Type B pancreatic cell (in vitro differentiated cells): Measurements from ENCODE around the gene MYBPC2. TPM values are rescaled to one million over a fixed set of nuclear protein-coding genes. Genes with fewer than 3 reads are reported as not detected.

ENCODE experiments used
- DNase-seq: peaks from one replicate; pipeline ENCODE4 v3.0.0; 2021; ENCODE audit warnings: mixed read lengths; ENCODE audit not compliant: unreplicated experiment; ENCODE audit errors: extremely low spot score
- H3K27ac Mint-ChIP-seq: 2 replicates; pipeline ENCODE4 v1.8.0; 2021; ENCODE audit warnings: mild to moderate bottlenecking, mixed read lengths
- H3K27me3 Mint-ChIP-seq: 2 replicates; pipeline ENCODE4 v1.8.0; 2021; ENCODE audit warnings: mixed read lengths
- H3K36me3 Mint-ChIP-seq: 2 replicates; pipeline ENCODE4 v1.8.0; 2021; ENCODE audit warnings: mixed read lengths
- H3K4me1 Mint-ChIP-seq: one replicate; pipeline ENCODE4 v1.8.0; 2021; ENCODE audit warnings: mixed read lengths; ENCODE audit not compliant: unreplicated experiment
- H3K4me3 Mint-ChIP-seq: 2 replicates; pipeline ENCODE4 v1.8.0; 2021; ENCODE audit warnings: mild to moderate bottlenecking, mixed read lengths
- H3K9me3 Mint-ChIP-seq: 2 replicates; pipeline ENCODE4 v1.8.0; 2021; ENCODE audit warnings: mixed read lengths
- total RNA-seq: library from RNA; stranded (reverse); gene quantifications from 2 replicates; pipeline ENCODE4 v1.2.1, GENCODE V29; 2021; ENCODE audit warnings: low replicate concordance
- TF ChIP-seq, protein P1 (sequence below): fragments of 200-600 bp; sonication (generic); conservative IDR thresholded peaks from 2 replicates; pipeline ENCODE4 v1.5.0; 2021; ENCODE audit warnings: antibody characterized with exemption, mild to moderate bottlenecking

The MYBPC2 gene
- total RNA-seq, 1 donor from 2014 or later = 0.12 TPM

DNA sequence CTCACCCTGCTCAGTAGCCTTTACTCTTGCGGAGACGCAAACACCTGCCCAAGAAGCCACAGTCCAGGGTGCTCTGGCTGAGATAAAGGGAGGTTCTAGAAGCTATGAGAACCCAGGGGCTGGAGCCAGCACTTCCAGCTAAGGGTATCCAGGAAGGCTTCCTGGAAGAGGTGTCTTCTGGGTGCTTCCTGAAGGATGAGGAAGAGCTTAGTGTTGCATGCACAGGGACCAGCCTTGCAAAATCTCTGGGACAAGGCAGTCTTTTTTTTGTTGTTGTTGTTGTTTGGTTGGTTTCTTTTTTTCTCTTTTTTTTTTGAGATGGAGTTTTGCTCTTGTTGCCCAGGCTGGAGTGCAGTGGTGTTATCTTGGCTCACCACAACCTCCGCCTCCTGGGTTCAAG, 20.6 kb downstream of the MYBPC2 start:
- Mint-ChIP-seq H3K4me1 (no peaks in the 10 kb centered on the region), H3K27ac (no peak overlapping the region), H3K27me3 (peaks cover 10% of the 10 kb centered on the region), H3K9me3 (no peaks in the 10 kb centered on the region), H3K4me3 (no peak overlapping the region), H3K36me3 (no peaks in the 10 kb centered on the region)
- TF ChIP-seq, protein P1, sequence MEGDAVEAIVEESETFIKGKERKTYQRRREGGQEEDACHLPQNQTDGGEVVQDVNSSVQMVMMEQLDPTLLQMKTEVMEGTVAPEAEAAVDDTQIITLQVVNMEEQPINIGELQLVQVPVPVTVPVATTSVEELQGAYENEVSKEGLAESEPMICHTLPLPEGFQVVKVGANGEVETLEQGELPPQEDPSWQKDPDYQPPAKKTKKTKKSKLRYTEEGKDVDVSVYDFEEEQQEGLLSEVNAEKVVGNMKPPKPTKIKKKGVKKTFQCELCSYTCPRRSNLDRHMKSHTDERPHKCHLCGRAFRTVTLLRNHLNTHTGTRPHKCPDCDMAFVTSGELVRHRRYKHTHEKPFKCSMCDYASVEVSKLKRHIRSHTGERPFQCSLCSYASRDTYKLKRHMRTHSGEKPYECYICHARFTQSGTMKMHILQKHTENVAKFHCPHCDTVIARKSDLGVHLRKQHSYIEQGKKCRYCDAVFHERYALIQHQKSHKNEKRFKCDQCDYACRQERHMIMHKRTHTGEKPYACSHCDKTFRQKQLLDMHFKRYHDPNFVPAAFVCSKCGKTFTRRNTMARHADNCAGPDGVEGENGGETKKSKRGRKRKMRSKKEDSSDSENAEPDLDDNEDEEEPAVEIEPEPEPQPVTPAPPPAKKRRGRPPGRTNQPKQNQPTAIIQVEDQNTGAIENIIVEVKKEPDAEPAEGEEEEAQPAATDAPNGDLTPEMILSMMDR = no peak
- no peak for DNase-seq

DNA sequence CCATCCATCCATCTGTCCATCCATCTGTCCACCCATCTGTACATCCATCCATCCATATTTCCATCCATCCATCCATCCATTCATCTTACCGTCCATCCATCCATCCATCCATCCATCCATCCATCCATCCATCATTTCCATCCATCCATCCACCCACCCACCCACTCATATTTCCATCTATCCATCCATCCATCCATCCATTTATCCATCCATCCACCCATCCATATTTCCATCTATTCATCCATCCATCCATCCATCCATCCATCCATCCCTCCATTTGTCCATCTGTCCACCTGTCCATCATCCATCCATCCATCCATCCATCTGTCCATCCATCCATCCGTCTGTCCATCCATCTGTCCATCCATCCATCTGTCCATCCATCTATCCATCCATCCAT, 23.3 kb downstream of the MYBPC2 start:
- Mint-ChIP-seq H3K9me3 (no peaks in the 10 kb centered on the region), H3K27ac (no peak overlapping the region)
- no peak for DNase-seq

DNA sequence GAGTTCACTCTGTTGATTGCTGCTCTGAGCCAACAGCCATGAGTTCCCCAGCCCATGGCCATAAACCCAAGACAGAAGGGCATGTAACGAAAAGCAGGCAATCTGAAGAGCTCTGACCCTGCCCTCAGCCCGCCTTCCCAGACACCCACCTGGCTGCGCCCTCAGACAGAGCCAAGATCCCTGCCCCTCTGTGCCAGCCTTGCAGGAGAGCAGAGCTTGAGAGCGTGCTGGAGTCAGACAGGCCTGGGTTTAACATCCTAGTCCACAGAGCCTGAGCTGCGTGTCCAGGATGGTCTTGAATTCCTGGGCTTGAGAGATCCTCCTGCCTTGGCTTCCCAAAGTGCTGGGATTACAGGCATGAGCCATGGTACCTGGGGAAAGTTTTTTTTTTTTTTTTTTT, 24.6 kb downstream of the MYBPC2 start:
- no peak overlapping the region for H3K27ac Mint-ChIP-seq
- TF ChIP-seq, protein P1 = no peak
- H3K4me1 Mint-ChIP-seq = peaks cover 5% of the 10 kb centered on the region
- no peaks in the 10 kb centered on the region for H3K36me3 Mint-ChIP-seq
- no peak for DNase-seq
- H3K9me3 Mint-ChIP-seq = no peaks in the 10 kb centered on the region
- peaks cover 7% of the 10 kb centered on the region for H3K27me3 Mint-ChIP-seq
- H3K4me3 Mint-ChIP-seq = no peak overlapping the region

More for the DNA sequence above, 23.3 kb downstream of the MYBPC2 start:
- no peak overlapping the region for H3K4me3 Mint-ChIP-seq
- TF ChIP-seq, protein P1 = no peak
- no peaks in the 10 kb centered on the region for H3K36me3 Mint-ChIP-seq
- H3K27me3 Mint-ChIP-seq = peaks cover 10% of the 10 kb centered on the region
- no peaks in the 10 kb centered on the region for H3K4me1 Mint-ChIP-seq

DNA sequence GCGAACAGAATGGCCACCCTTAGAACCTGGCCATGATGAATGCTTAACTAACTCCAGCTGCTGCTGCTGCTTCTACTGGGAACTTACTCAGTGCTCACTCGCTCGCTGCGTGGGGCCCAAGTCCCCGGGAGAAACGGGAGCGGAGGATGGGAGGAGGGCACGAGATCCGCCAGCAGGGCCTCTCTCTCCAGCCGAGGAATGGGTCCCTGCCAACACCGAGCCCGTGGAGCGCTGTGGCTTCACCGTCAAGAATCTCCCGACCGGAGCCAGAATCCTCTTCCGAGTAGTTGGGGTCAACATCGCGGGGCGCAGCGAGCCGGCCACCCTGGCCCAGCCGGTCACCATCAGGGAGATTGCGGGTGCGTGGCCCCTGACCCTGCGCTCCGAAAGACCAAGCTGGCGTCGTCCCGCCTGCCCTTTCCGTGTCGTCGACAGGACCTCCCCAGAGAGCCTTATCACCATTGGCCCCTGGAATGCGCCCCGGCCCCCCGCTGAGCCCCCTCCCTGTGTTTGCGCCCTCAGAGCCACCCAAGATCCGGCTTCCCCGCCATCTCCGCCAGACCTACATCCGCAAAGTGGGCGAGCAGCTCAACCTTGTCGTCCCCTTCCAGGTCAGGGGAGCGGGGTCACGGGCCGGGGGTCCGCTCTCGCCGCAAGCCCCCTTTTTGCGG, 25.8 kb downstream of the MYBPC2 start:
- peaks cover 5% of the 10 kb centered on the region for H3K4me1 Mint-ChIP-seq
- no peaks in the 10 kb centered on the region for H3K9me3 Mint-ChIP-seq
- no peaks in the 10 kb centered on the region for H3K36me3 Mint-ChIP-seq
- H3K27me3 Mint-ChIP-seq = peaks cover 4% of the 10 kb centered on the region
- DNase-seq = no peak
- H3K4me3 Mint-ChIP-seq = no peak overlapping the region
- TF ChIP-seq, protein P1 = no peak
- H3K27ac Mint-ChIP-seq = no peak overlapping the region

DNA sequence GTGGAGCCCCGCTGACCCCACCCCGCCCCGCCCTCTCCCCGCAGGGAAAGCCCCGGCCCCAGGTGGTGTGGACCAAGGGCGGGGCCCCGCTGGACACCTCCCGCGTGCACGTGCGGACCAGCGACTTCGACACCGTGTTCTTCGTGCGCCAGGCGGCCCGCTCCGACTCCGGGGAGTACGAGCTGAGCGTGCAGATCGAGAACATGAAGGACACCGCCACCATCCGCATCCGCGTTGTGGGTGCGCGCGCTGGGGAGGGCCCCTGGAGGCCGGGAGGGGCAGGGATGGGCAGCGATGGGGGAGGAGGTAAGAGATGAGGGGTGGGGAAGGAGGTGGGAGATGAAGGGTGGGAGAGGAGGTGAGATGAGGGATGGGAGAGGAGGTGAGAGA, 26.4 kb downstream of the MYBPC2 start:
- Mint-ChIP-seq H3K4me1 (peaks cover 5% of the 10 kb centered on the region), H3K27ac (no peak overlapping the region), H3K4me3 (no peak overlapping the region), H3K36me3 (no peaks in the 10 kb centered on the region), H3K27me3 (peaks cover 4% of the 10 kb centered on the region), H3K9me3 (no peaks in the 10 kb centered on the region)
- no peak for DNase-seq
- TF ChIP-seq, protein P1 = no peak
